HCT116 (cell line): ENCODE data around the gene ANXA6. TPM values are rescaled to one million over a fixed set of nuclear protein-coding genes. Genes with fewer than 3 reads are reported as not detected.

Experiments
- ATAC-seq: fragments of 200-7000 bp; cut with Tn5 transposase; 2 replicates; pipeline ENCODE4 v1.9.1; 2020; ENCODE audit warnings: mild to moderate bottlenecking, moderate library complexity
- BruUV-seq: library from RNA; stranded (reverse); fragments of 400-500 nt; replicated peaks from 2 replicates; lab custom pipeline; 2021; lab: Mats Ljungman, UMichigan
- CTCF ChIA-PET: fragments of 300-600 bp; sonication (Branson Sonifier 250); formaldehyde crosslinking; loops from one replicate; lab custom pipeline; 2021; ENCODE audit warnings: antibody characterized with exemption; lab: Charles Lee
- POLR2A ChIA-PET: fragments of 300-600, 350-600 bp; sonication (Branson Sonifier 250); formaldehyde crosslinking; loops from one replicate; lab custom pipeline; 2021; ENCODE audit warnings: antibody characterized with exemption; lab: Charles Lee
- RAD21 ChIA-PET, 2 experiments: fragments of 300-600 bp; sonication (Branson Sonifier 250); formaldehyde crosslinking; loops; one replicate each; lab custom pipeline; 2023; ENCODE audit warnings: low total read pairs in 2 of 2; ENCODE audit not compliant: uncharacterized antibody in 2 of 2, unreplicated experiment in 2 of 2, low non-redundant PET in 1 of 2; lab: Charles Lee
- DNase-seq: peaks from one replicate; pipeline ENCODE4 v3.0.0-alpha.2; 2010; ENCODE audit warnings: low read depth, low spot score
- H2AFZ ChIP-seq: fragments of 200-600 bp; shearing (Covaris generic), sonication (generic); 2 replicates; pipeline ENCODE4 v1.6.1; 2017; ENCODE audit warnings: low read depth, mixed run types, mixed read lengths, antibody characterized with exemption, low read length; ENCODE audit not compliant: poor library complexity, severe bottlenecking
- H3K27ac ChIP-seq: 2 replicates; pipeline ENCODE4 v1.5.1; 2012; ENCODE audit warnings: low read depth, low read length
- H3K27me3 ChIP-seq: fragments of 200-600 bp; sonication (generic); 2 replicates; pipeline ENCODE4 v1.6.1; 2016; ENCODE audit warnings: mixed run types, low read length, mixed read lengths; ENCODE audit not compliant: insufficient read depth
- H3K36me3 ChIP-seq, 2 experiments: fragments of 200-500 bp in 1 of 2; fragments of 200-600 bp in 1 of 2; sonication (Bioruptor generic) in 1 of 2; sonication (generic) in 1 of 2; 2 replicates each; pipeline versions ENCODE4 v1.5.1 to v1.6.1; 2014 to 2016; ENCODE audit warnings: low read length in 2 of 2, inconsistent platforms in 1 of 2, mixed read lengths in 1 of 2, mixed run types in 1 of 2; ENCODE audit not compliant: insufficient read depth in 2 of 2, control insufficient read depth in 1 of 2
- H3K4me1 ChIP-seq, 2 experiments: fragments of 200-600 bp in 1 of 2; sonication (generic) in 1 of 2; 2 replicates each; pipeline versions ENCODE4 v1.5.1 to v1.6.1; 2012 to 2017; ENCODE audit warnings: low read length in 2 of 2, inconsistent platforms in 1 of 2, mild to moderate bottlenecking in 1 of 2, mixed read lengths in 1 of 2, mixed run types in 1 of 2, moderate library complexity in 1 of 2; ENCODE audit not compliant: insufficient read depth in 2 of 2, control insufficient read depth in 1 of 2
- H3K4me2 ChIP-seq: fragments of 200-600 bp; sonication (generic); 2 replicates; pipeline ENCODE4 v1.6.1; 2017; ENCODE audit warnings: mixed run types, low read length, mixed read lengths
- H3K4me3 ChIP-seq, 2 experiments: fragments of 200-600 bp in 1 of 2; sonication (generic) in 1 of 2; replicated peaks in 1 of 2; 2 replicates each; pipeline ENCODE4 v1.5.1; 2011 to 2016; ENCODE audit warnings: low read length in 2 of 2, control low read depth in 1 of 2, low read depth in 1 of 2, mild to moderate bottlenecking in 1 of 2, mixed read lengths in 1 of 2, mixed run types in 1 of 2
- H3K79me2 ChIP-seq: fragments of 200-600 bp; sonication (generic); 2 replicates; pipeline ENCODE4 v1.6.1; 2017; ENCODE audit warnings: mild to moderate bottlenecking, mixed run types, low read length, moderate library complexity, mixed read lengths; ENCODE audit not compliant: insufficient read depth
- H3K9ac ChIP-seq: fragments of 200-600 bp; sonication (generic); 2 replicates; pipeline ENCODE4 v1.6.1; 2016; ENCODE audit warnings: low read length, mixed read lengths
- H3K9me2 ChIP-seq: fragments of 200-600 bp; sonication (generic), shearing (Covaris generic); 2 replicates; pipeline ENCODE4 v1.6.1; 2017; ENCODE audit warnings: mixed run types, mild to moderate bottlenecking, moderate library complexity; ENCODE audit not compliant: insufficient read depth
- H3K9me3 ChIP-seq, 2 experiments: fragments of 200-500 bp in 1 of 2; fragments of 200-600 bp in 1 of 2; sonication (Bioruptor generic) in 1 of 2; sonication (generic) in 1 of 2; 2 replicates each; pipeline ENCODE4 v1.6.1; 2014 to 2017; ENCODE audit warnings: low read length in 2 of 2, mixed read lengths in 2 of 2, inconsistent platforms in 1 of 2, low read depth in 1 of 2, mild to moderate bottlenecking in 1 of 2, mixed run types in 1 of 2, moderate library complexity in 1 of 2; ENCODE audit not compliant: control insufficient read depth in 1 of 2, insufficient read depth in 1 of 2
- H4K20me1 ChIP-seq: fragments of 200-600 bp; sonication (generic), shearing (Covaris generic); 2 replicates; pipeline ENCODE4 v1.6.1; 2017; ENCODE audit warnings: mixed run types, mild to moderate bottlenecking, moderate library complexity; ENCODE audit not compliant: insufficient read depth
- EZH2 ChIP-seq: fragments of 200-600 bp; sonication (generic); IDR thresholded peaks from 2 replicates; pipeline ENCODE4 v1.6.1; 2017; ENCODE audit warnings: antibody characterized with exemption, mixed run types
- EZH2phosphoT487 ChIP-seq: fragments of 200-600 bp; IDR thresholded peaks from 2 replicates; pipeline ENCODE4 v1.6.1; 2018; ENCODE audit warnings: antibody characterized with exemption, borderline replicate concordance
- TCF7L2 ChIP-seq: IDR thresholded peaks from 2 replicates; pipeline ENCODE4 v1.7.0; 2011; ENCODE audit warnings: borderline replicate concordance, inconsistent platforms; ENCODE audit not compliant: insufficient read depth, insufficient read length; ENCODE audit errors: extremely low read depth
- ZFX ChIP-seq: fragments of 450-650 bp; IDR thresholded peaks from 2 replicates; pipeline ENCODE4 v1.6.1; 2017
- ZNF274 ChIP-seq: fragments of 200-500 bp; sonication (Bioruptor generic); IDR thresholded peaks from 2 replicates; pipeline ENCODE4 v1.6.1; 2014; ENCODE audit warnings: mild to moderate bottlenecking, low read depth, low read length, inconsistent platforms
- intact Hi-C: fragments of 100-400 bp; cut with micrococcal nuclease; formaldehyde crosslinking; loops from 2 replicates; pipeline ENCODE4 v1.10.0; 2022
- total RNA-seq: library from RNA; stranded (reverse); gene quantifications from one replicate; pipeline ENCODE4 v1.2.1, GENCODE V29; 2021; ENCODE audit not compliant: unreplicated experiment
- TF ChIP-seq, protein P1 (sequence below): IDR thresholded peaks from 2 replicates; pipeline ENCODE4 v1.6.1; 2012
- TF ChIP-seq, protein P2 (sequence below): IDR thresholded peaks from 2 replicates; pipeline ENCODE4 v1.6.1; 2011; ENCODE audit warnings: mild to moderate bottlenecking, low read length, moderate library complexity; ENCODE audit not compliant: insufficient replicate concordance; ENCODE audit errors: extremely low read depth
- TF ChIP-seq, protein P3 (sequence below): IDR thresholded peaks from 2 replicates; pipeline ENCODE4 v1.6.1; 2012
- TF ChIP-seq, protein P4 (sequence below): IDR thresholded peaks from 2 replicates; pipeline ENCODE4 v1.6.1; 2012; ENCODE audit warnings: low read depth

ANXA6 gene
- total RNA-seq, 1 experiment from 2014 or later: 71.9 TPM

DNA sequence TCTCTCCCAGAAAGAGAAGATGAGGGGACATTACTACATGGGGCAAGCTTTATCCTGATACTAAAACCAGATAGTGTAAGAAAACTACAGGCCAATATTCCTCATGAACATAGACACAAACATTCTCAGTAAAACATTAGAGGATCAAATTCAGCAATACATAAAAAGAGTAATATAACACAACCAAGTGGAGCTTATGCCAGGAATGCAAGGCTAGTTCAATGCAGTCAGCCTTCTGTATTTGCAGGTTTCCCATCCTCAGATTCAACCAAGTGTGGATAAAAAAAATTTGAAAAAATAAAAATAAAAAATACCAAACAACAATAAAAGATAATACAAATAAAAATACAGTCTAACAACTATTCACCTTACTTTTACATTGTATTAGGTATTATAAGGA, 35.0 kb upstream of the ANXA6 start:
- CTCF ChIA-PET: no interaction called here
- no peak for ATAC-seq
- TF ChIP-seq, protein P1, sequence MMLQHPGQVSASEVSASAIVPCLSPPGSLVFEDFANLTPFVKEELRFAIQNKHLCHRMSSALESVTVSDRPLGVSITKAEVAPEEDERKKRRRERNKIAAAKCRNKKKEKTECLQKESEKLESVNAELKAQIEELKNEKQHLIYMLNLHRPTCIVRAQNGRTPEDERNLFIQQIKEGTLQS: no peak
- TF ChIP-seq, protein P2, sequence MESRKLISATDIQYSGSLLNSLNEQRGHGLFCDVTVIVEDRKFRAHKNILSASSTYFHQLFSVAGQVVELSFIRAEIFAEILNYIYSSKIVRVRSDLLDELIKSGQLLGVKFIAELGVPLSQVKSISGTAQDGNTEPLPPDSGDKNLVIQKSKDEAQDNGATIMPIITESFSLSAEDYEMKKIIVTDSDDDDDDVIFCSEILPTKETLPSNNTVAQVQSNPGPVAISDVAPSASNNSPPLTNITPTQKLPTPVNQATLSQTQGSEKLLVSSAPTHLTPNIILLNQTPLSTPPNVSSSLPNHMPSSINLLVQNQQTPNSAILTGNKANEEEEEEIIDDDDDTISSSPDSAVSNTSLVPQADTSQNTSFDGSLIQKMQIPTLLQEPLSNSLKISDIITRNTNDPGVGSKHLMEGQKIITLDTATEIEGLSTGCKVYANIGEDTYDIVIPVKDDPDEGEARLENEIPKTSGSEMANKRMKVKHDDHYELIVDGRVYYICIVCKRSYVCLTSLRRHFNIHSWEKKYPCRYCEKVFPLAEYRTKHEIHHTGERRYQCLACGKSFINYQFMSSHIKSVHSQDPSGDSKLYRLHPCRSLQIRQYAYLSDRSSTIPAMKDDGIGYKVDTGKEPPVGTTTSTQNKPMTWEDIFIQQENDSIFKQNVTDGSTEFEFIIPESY: no peak
- TF ChIP-seq, protein P3, sequence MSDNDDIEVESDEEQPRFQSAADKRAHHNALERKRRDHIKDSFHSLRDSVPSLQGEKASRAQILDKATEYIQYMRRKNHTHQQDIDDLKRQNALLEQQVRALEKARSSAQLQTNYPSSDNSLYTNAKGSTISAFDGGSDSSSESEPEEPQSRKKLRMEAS: no peak
- TF ChIP-seq EZH2phosphoT487 (no peak), ZFX (no peak), TCF7L2 (no peak), ZNF274 (no peak), EZH2 (no peak)
- TF ChIP-seq, protein P4, sequence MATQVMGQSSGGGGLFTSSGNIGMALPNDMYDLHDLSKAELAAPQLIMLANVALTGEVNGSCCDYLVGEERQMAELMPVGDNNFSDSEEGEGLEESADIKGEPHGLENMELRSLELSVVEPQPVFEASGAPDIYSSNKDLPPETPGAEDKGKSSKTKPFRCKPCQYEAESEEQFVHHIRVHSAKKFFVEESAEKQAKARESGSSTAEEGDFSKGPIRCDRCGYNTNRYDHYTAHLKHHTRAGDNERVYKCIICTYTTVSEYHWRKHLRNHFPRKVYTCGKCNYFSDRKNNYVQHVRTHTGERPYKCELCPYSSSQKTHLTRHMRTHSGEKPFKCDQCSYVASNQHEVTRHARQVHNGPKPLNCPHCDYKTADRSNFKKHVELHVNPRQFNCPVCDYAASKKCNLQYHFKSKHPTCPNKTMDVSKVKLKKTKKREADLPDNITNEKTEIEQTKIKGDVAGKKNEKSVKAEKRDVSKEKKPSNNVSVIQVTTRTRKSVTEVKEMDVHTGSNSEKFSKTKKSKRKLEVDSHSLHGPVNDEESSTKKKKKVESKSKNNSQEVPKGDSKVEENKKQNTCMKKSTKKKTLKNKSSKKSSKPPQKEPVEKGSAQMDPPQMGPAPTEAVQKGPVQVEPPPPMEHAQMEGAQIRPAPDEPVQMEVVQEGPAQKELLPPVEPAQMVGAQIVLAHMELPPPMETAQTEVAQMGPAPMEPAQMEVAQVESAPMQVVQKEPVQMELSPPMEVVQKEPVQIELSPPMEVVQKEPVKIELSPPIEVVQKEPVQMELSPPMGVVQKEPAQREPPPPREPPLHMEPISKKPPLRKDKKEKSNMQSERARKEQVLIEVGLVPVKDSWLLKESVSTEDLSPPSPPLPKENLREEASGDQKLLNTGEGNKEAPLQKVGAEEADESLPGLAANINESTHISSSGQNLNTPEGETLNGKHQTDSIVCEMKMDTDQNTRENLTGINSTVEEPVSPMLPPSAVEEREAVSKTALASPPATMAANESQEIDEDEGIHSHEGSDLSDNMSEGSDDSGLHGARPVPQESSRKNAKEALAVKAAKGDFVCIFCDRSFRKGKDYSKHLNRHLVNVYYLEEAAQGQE: no peak
- H3K79me2 ChIP-seq: no peaks in the 10 kb centered on the region
- no peak for DNase-seq
- no peaks in the 10 kb centered on the region for H3K27me3 ChIP-seq
- no peak overlapping the region for H3K4me3 ChIP-seq
- H3K4me1 ChIP-seq: peaks cover 0 to 8% of the 10 kb centered on the region in 2 experiments; a peak in 1 of 4 replicates
- no peak overlapping the region for H3K9ac ChIP-seq
- no peak overlapping the region for H2AFZ ChIP-seq
- no TSS peak for BruUV-seq
- H3K4me2 ChIP-seq: no peak overlapping the region
- no peaks in the 10 kb centered on the region for H4K20me1 ChIP-seq
- intact Hi-C loops: no loop called here
- H3K9me2 ChIP-seq: no peaks in the 10 kb centered on the region
- RAD21 ChIA-PET: interaction anchor here in 1 of 2 experiments (0.7 kb wide), 1 partner anchor 372 kb away, joined by 3 read pairs; no protein-coding TSS in a partner anchor
- no peak overlapping the region for H3K27ac ChIP-seq
- H3K36me3 ChIP-seq: no peaks in the 10 kb centered on the region
- H3K9me3 ChIP-seq: no peaks in the 10 kb centered on the region
- POLR2A ChIA-PET: interaction anchor here (0.6 kb wide), 1 partner anchor 21 kb away, joined by 3 read pairs; no protein-coding TSS in a partner anchor
